CD4-positive, alpha-beta T cell treated with Interleukin-10 for 1 hour (primary cell): Measurements from ENCODE around the gene DHX38.

Source experiments
- DNase-seq: peaks from one replicate; pipeline ENCODE4 v3.0.0-alpha.2; 2020

Gene DHX38

DNA sequence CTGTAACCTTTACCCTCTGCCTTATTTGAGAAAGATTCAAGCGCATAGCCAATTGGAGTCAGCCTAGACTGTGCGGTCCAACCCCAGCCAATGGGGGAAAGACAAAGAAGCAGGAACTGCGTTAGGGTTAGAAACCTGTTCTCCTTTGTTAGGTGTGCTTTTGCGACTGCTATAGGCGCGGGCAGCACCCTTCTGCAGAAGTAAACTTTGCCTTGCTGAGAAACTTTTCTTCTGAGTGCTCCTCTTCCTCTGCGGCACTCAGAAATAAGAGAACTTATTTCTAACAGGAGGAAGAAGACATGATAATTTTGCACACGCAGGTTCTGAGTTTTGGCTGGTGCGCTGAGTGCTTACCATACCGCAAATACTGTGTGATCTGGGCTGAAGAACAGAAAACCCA lies 9.2 kb upstream of the DHX38 start:
- DNase-seq: no peak

DNA sequence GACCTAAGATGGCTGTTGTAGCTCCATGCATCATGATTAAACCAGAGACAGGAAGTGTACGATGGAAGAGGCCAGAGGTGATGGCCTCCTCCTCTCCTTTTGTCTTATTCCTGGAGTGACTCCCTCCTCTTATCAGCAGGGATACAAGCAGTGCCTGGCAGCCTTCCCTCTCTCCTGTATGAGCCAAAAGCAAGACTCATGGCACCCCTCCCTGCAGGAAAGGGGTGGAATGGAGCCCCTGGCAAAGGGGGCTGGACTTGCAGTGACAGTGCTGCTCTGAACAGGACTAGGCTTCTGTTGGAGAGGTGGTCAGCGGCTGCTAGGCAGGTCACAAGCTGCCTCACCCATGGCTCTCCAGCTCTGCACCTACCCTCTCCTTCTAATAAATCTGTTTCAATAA lies 8.6 kb upstream of the DHX38 start:
- DNase-seq: no peak

DNA sequence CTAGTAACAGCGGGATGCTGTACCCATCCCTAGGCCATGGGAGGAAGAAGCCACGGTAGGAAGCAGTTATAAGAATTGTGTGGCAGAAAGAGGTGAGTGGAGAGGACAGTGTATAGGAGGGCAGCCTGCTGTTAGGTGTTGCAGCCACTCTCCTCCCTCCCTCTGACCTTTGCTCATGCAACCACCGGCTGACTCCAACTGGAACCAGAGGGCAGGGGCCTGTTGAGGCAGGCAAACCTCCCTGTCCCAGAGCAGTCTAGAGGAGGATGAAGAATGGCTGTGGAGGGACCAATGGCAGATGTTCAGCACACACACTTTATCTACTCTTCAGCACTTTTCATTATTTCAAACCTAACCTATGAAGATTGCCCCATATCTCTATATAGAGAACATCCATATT lies 2.4 kb upstream of the DHX38 start:
- DNase-seq: no peak

DNA sequence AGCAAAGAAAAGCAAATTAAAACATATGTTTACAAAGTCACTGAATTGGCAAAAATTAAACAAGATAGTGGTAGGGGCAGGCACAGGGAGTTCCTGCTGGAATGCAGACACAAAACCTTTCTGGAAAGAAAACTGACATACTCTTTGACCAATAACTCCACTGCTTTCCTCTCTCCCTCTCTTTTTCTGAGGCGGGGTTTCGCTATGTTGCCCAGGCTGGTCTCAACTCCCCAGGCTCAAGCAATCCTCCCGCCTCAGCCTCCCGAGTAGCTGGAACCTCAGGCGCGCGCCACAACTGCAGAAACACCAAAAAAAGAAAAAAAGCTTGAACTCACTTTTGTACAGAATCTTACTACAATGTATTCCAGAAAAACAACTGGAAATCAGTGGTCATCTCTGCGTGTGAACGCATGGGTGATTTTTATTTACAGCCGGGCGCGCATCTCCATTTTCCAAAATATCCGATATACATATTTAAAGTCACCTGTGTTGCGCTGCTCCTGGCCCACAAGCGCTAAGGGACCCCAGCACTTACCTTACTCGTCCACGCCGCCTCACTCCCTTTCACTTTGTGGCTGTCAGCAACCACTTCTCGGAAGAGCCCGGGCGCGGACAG lies 707 bp upstream of the DHX38 start:
- DNase-seq: no peak

DNA sequence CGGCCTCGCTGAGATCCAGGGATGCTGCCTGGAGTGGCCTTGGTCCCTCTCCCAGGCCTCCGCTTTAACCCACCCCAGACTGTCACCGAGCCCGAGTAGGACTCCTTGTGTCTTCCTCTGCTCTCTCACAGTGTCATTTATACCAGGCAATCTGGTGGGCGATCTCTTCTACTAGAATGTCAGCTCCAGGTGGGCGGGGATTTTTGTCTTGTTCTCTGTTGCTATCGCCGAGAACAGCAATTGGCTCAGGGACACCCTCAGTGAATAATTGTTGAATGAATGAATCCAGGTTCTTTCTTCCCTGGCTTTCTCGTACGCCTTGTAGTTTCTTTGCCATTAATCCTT lies 591 bp downstream of the DHX38 start:
- DNase-seq: peak; percentile 21

DNA sequence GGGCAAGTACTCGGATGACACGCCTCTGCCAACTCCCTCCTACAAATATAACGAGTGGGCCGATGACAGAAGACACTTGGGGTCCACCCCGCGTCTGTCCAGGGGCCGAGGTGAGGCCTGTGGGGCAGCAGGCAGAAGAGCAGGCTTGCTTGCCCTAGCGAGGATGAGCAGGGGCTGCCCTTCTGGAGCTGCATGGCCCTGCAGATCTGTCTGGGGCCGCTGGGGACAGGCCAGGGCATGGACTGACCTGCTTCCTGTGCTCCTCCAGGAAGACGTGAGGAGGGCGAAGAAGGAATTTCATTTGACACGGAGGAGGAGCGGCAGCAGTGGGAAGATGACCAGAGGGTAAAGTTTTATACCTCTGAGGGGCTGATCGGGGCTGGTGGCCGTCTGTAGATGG lies 5.3 kb downstream of the DHX38 start:
- no peak for DNase-seq

DNA sequence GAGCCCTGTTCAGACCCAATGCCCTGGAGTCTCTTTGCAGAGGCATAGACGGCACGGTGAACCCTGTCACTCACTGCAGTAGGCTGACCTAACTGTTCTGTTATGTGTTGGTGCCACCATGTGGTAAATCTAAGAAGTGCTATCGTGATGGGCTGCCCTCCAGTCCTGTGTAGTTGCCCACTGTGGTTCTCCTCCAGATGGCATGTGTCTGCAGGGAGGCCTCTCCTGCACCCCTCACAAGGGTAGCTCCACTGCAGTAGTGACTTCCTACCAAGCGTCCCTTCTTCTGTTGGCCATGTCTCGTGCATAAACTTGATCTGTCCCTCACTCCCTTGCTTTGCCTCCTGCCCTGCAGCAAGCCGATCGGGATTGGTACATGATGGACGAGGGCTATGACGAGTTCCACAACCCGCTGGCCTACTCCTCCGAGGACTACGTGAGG lies 5.8 kb downstream of the DHX38 start:
- peak; percentile 59 for DNase-seq

DNA sequence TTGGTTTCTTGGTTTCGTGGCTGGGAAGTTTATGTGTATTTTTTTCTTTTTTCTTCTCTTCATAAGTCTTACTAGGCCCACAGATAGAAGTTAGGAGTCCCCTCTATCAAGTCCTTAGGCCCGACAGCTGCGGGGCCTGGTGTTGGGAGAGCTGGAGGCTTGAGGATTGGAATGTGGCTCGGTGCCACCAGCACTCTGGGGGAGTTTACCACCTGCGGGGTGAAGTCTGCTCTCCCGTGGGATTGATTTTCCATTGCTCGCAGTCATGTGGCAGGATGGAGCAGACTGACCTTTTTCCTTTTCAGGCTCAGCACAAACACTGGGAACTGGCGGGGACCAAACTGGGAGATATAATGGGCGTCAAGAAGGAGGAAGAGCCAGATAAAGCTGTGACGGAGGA lies 7.5 kb downstream of the DHX38 start:
- DNase-seq: no peak

DNA sequence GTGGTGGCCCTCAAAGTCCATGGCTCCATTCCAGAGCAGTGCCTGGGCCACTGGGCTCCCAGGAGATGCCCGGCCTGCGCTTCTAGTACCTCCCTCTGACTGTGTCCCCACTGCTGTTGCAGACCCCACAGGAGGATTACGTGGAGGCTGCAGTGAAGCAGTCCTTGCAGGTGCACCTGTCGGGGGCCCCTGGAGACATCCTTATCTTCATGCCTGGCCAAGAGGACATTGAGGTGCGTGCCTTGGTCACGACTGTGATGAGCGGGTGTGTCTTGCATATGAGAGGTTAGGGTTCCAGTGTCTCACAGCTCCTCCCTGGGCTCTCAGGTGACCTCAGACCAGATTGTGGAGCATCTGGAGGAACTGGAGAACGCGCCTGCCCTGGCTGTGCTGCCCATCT lies 11.3 kb downstream of the DHX38 start:
- DNase-seq: no peak

DNA sequence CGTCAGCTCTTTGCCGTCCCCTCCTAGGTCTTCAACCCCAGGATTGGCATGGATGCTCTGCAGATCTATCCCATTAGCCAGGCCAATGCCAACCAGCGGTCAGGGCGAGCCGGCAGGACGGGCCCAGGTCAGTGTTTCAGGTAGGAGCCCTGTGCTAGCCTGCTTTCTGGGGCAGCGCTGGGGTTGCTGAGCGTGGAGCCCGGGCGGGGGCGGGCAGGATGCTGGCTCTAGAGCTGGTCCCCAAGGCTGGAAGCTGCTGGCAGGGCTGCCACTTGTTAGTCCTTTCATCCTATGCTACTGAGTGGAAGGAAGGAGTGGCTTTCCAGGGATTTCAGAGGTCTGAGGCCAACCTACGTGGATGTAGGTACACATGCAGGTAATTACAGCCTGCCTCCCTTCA lies 12.3 kb downstream of the DHX38 start:
- no peak for DNase-seq

DNA sequence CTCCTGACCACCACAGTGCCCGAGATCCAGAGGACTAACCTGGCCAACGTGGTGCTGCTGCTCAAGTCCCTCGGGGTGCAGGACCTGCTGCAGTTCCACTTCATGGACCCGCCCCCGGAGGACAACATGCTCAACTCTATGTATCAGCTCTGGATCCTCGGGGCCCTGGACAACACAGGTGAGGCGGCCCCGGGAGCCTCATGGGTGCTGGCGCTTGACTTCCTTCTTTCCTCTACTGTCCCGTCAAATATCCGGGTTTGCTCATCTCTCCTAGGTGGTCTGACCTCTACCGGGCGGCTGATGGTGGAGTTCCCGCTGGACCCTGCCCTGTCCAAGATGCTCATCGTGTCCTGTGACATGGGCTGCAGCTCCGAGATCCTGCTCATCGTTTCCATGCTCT lies 13.7 kb downstream of the DHX38 start:
- DNase-seq: no peak

DNA sequence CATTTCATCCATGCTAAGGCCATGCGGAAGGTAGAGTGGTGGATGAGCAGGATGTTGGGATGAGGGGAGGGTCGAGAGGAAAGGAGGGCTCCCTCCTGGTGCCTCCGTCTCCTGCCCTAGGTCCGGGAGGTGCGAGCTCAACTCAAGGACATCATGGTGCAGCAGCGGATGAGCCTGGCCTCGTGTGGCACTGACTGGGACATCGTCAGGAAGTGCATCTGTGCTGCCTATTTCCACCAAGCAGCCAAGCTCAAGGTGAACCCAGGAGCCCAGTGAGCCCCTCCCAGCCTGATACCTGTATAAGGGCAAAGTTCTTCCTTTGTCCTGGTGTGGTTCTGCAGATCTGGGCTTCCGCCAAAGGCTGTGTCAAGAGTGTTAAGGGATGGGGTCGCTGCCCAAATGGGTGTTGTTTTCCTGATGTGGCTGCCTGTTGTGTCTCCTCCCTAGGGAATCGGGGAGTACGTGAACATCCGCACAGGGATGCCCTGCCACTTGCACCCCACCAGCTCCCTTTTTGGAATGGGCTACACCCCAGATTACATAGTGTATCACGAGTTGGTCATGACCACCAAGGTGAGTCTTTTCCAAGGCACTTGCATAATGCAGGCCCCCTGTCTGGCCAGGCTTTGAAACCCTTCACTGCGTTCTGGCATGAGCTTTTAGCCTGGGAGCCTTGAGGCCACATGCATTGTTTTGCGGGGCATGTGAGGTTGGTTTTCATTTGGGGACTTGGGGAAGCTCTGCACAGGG lies 14.9 kb downstream of the DHX38 start:
- DNase-seq: no peak

DNA sequence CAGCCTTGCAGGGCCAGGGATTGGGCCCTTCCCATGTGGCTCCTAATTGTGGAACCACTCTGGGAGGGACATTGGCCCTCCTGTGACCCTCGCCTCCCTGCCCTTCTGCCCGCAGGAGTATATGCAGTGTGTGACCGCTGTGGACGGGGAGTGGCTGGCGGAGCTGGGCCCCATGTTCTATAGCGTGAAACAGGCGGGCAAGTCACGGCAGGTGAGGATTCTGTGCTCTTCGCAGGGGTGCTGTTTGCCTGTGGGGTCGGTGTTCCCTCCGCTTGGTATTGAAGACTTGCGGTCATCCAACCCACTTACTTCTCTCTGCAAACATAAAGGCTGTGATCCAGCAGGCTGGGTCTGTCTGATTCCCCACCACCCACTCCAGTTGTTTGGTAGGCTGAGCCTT lies 15.7 kb downstream of the DHX38 start:
- DNase-seq: no peak

DNA sequence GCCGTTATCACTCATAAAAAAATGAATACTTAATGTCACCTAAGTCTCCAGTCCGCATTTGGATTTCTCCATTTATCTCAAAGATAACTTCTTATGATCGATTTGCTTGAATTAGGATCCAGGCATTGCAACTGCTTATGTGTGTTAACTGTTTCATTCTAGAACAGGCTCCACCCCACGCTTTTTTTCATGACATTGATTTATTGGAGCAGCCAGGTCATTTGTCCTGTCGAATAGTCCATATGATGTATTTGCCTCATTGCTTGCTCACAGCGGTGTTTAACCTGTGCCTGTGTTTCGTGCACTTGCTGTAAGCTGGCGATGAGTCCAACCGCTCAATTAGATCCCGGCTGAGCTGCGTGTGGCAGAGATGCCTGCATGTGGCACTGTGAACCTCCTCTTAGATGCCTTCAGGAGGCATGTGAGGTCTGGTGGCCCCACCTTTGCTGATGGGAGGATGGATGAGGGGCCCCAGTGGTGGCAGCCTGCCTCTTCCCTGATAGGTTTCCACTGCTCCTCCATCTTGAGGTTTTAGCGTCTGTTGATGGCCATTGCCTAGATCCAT lies 16.4 kb downstream of the DHX38 start:
- no peak for DNase-seq

DNA sequence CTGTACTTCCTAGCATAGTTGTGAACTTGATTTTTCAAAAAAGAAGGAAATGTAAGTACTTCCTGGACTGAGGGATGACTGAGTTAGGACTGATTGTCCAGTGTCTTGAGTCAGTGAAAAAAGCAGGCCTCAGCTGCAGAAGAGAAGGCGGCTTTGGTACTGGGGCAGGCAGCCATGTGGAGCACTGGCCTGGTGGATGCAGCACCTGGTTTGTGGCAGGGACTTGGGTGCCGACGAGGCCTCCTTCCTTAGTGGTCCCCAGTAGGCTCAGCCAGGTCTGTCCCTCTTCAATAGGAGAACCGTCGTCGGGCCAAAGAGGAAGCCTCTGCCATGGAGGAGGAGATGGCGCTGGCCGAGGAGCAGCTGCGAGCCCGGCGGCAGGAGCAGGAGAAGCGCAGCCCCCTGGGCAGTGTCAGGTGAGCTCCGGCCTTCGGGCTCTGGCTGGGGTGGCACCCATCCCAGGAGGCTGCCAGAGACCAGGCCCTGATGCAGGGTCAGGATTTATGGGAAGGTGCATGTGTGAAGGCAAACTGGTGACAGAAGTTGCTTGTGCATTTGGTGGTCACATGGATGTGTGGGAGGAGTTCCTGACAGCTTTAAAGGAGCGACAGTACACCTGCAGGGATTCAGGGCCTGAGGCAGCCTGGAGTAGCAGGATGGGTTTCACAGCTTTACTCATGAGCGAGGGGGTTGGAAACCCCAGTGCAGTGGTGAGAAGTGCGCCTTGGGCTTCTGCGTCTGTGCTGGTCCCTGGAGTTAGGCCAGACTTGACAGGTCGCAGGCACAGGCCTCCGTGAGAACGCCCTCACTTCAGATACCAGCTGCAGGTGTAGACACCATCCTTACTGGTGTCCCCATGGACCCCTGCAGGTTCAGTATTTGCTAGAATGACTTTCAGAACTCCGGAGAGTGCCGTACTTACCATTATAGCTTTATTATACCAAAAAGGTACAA lies 17.3 kb downstream of the DHX38 start:
- no peak for DNase-seq

DNA sequence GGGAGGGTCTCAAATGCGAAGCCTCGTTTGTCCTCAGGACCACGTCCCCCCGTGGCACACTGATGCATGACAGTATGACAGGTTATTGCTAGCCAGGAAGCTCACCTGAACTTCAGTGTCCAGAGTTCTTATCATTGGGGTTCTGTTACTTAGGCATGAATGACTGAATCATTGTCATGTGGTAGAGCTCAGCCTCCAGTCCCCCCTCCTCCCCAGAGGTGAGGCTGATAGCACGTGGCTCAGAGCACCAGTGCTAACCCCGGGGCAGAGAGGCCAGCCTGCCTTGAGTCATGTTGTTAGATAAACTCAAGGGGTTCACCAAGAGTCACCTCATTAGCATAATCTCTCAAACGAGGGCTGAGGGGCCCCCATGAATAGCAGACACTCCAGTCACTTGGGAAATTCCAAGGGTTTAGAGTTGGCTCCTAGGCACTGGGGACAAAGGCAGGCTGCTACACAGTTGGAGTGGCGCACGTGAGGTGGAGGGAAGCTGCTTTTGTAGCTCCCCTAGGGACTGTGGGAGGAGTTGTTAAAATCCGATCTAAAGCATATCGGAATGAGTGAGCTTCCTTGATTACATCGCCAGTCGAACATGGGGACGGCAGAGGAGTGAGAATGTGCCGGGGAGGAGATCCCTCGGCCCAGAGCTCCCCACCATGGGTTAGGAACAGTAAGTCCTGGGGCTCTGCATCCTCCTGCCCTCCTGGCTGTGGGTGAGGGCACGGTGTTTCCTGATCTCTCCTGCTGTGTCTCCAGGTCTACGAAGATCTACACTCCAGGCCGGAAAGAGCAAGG lies 18.2 kb downstream of the DHX38 start:
- DNase-seq: no peak

DNA sequence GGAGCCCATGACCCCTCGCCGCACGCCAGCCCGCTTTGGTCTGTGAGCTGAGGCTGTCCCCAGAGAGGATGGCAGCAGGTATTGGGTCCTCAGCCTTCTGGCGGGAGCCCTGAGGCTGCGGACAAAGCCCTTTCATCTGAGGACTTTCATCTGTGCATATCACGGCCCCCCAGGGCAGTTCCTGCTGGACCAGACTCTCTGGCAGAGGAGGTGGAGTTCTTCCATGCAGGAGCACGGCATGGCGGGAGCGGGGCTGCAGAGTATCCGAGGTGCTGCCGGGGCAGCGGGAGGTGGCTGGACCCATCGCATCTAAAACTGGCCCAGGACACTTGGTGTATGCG lies 18.8 kb downstream of the DHX38 start:
- DNase-seq: no peak

DNA sequence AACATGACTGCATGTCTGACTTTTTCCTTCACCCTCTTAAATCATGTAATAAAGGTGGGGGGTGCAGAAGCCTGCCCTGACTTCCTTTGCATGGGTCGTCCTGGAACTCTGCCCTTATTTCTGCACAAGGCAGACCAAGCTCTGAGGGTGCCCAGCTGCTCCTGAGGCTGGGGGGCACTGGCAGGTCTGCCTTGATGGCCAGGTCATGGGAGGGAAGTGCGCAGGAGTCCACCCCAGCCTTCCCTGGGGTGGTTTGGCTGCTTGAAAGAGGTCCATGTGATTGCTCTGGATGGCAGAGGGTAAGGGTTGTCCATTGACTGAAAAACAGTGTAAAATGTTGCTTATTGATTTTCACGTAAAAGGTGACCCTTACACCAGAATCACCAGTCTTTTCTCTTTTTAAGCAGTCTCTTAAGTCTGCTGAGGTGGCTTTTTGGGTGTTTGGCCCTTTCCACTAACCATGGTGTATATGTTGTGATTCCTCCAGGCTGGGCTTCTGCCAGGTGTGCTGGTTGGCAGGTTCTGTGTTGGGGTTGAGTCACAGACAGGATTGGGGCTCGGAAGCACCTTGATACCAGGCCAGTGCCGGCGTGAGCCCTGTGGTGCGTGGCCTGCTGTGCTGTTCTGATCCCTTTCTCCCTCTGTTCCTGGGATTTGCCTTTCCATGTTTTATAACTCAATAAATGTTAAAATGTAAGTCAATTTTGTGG lies 19.4 kb downstream of the DHX38 start:
- no peak for DNase-seq

DNA sequence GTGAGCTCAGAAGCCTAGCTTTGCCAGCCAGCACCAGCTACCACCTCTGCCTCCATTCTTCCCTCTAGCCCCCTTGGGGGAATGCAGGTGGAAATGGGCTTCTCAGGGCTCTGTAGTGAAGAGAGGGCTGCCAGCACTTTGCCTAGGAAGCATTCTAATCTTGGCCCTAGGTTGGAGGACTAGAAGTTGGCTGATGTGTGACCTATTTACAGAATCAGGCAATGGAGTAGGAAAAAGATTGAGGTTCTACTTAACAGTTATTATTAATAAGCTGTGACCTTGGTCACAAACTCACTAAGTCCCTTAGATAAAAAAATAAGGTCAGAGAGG lies 19.9 kb downstream of the DHX38 start:
- DNase-seq: no peak

DNA sequence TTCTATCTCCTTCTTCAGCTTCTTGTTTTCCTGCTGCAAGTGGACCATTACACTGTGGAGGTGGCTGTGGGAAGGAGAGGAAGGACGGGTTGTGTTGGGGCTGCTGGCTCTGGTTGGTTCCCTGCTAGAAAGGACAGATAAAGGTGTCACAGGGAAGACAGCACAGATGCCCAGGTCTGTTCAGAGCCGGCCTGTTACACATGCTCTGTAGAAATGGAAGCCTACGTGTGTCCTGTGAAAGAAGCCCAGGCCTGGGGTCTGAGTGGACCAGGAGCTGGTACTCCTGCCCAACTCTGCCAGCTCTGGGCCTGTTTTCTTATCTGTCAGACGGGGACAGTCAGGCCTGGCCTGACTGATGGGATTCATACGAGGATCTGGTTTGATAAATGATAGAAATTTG lies 26.4 kb downstream of the DHX38 start:
- no peak for DNase-seq

DNA sequence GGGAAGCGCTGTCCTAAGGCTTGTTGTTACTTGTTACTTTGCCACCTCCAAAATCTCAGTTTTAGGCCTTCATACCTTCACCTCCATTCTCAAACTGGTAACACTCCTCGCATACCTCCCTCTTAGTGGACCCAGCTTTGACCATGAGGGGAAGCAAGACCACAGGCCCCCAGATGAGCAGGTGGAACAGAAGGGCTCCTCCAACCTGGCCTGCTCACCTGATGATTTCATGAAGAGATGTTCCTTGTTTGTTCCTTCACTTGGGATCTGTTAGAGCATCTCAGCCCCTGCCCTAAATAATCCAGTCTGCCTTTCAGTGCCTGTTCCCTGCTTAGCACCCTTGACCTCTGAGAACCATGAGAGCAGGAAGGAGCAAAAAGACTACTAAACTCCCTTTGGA lies 28.7 kb downstream of the DHX38 start:
- DNase-seq: no peak

DNA sequence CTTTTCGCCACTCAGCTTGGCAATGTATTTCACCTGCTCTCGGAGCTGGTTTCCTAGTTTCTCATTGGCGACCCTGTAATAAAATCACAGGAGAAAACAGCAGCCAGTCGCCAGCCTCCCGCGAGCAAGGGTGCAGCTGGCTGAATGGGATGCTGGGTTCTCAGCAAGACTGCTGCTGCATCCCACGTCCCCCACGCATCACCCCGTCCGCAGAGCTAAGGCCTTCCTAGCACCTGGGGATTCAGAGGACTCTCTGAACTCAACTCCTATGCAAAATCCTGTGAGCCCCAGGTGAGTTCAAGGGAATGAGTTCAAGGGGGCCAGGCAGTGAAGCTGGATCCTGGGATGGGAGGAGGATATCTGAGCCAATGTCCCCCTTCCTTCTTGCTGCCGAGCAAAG lies 29.3 kb downstream of the DHX38 start:
- DNase-seq: no peak
